ENCODE data around the gene PARP12.

- TF ChIP-seq CTCF (IDR thresholded peaks at IDR 0.05) = no peak
- TF ChIP-seq POLR2A (IDR thresholded peaks at IDR 0.05) = no peak
Observed at GRCh38 chr7:140051820-140052219, 10.9 kb downstream of the PARP12 start.

Data from uterus (tissue), 2 donors.